Gastrocnemius medialis (tissue), 4 donors: ENCODE results near the gene KDM4C.

Experiments used
- CTCF ChIP-seq, 5 experiments: fragments of 450-650 bp in 3 of 5; fragments of 200-600 bp in 2 of 5; sonication (generic) in 2 of 5; IDR thresholded peaks in 4 of 5; conservative IDR thresholded peaks in 1 of 5; 1 replicate in 4 of 5; 2 replicates in 1 of 5; pipeline ENCODE4 v1.5.1; 2016 to 2019; ENCODE audit warnings: antibody characterized with exemption in 5 of 5, mild to moderate bottlenecking in 3 of 5, moderate library complexity in 3 of 5
- POLR2A ChIP-seq, 2 donors: fragments of 450-650 bp; IDR thresholded peaks; one replicate each; pipeline ENCODE4 v1.6.1; 2017; ENCODE audit warnings: antibody characterized with exemption in 2 of 2, mild to moderate bottlenecking in 2 of 2, moderate library complexity in 2 of 2

DNA sequence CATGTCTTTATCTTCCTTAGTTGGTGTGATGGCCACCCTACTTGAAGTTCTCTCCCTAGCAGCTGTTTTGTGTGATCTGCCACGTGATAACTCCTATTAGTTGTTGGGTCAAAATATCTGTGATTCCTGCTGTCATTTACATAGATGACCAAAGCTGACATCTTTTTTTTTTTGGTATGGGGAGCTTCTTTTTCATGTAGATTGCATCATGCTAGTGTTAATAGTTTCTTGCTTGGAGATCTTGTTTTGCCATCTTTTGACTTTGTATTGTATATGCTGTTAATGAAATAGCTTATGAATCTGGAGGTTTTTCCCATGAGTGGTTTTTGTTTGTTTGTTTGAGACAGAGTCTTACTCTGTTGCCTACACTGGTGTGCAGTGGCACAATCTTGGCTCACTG, 243.8 kb downstream of the KDM4C start:
- TF ChIP-seq CTCF (IDR thresholded peaks at IDR 0.05 in 4 of 5, conservative IDR thresholded peaks at IDR 0.05 in 1 of 5) (no peak), POLR2A (IDR thresholded peaks at IDR 0.05) (no peak)
